DND-41 (cell line): ENCODE data around the gene CKB.
"Not testable (repeated sequence)": the region's sequence is repeated elsewhere in the genome, so short reads cannot be mapped to it uniquely, and the experiment has no call there.

Source experiments
- CTCF ChIP-seq: IDR thresholded peaks from 2 replicates; pipeline ENCODE4 v1.5.1; 2012; ENCODE audit warnings: borderline replicate concordance, low read length, moderate library complexity, mild to moderate bottlenecking; ENCODE audit not compliant: poor library complexity, severe bottlenecking; ENCODE audit errors: extremely low read depth
- EZH2 ChIP-seq: IDR thresholded peaks from 3 replicates; pipeline ENCODE4 v1.6.1; 2012; ENCODE audit warnings: borderline replicate concordance, low read depth, mild to moderate bottlenecking, moderate library complexity, low read length, inconsistent platforms; ENCODE audit not compliant: severe bottlenecking

GRCh38 chr14:103512180-103512579, 10.4 kb downstream of the CKB start:
- not testable (repeated sequence) for TF ChIP-seq CTCF, EZH2
